GM21360 (cell line): ENCODE results near the gene NCAPG2.

Experiments used
- ATAC-seq: cut with Tn5 transposase; IDR thresholded peaks from one replicate; pipeline ENCODE4 v1.9.1; 2021; ENCODE audit warnings: mild to moderate bottlenecking, moderate library complexity; ENCODE audit not compliant: unreplicated experiment

Gene NCAPG2

DNA sequence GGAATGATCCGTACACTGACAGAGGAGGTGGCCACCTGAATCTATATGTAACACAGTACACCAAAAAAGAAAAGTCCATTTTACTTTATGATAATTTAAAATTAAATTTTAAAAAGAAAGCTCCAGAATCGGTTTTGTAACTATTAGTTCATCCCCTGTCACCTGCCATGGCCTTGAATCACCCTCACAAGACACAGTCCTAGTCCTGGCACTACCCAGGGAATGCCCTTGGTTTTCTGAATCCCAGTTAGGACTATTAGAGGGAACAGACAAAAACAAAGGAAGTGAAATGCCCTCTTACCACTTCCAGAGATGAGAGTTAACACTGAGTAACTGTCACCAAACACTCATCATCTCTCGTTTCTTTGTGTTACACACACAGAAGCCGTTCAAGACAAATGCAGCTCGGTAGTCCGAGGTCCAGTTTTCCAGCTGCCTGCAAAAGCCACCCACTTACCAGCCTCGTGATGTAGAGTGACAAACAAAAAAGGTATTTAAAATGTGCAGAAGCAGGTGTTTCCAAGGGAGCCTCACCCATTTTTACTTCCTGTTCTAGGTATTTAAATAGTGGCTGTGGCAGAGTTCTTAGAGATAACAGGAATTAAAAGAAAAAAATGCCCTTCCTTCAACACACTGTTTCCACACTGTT is 123.0 kb downstream of the NCAPG2 start:
- no peak for ATAC-seq
